Femur (tissue), 1 donor: ENCODE results near the gene GBP2.
"Not testable (repeated sequence)": the region's sequence is repeated elsewhere in the genome, so short reads cannot be mapped to it uniquely, and the experiment has no call there.

Experiments
- DNase-seq: peaks from one replicate; pipeline ENCODE4 v3.0.0-alpha.2; 2017

GBP2 gene

GRCh38 chr1:89125913-89126580 is at the start of gene GBP2:
TSS of gene GBP2 (minus strand) at chr1:89126114. CDS start at chr1:89121966, 4,148 bp downstream.
- no peak for DNase-seq

- DNase-seq, result no peak
Observed at GRCh38 chr1:89174491-89174890, 48.6 kb upstream of the GBP2 start.

GRCh38 chr1:89172468-89173143 is 46.7 kb upstream of the GBP2 start:
- no peak for DNase-seq

- no peak for DNase-seq
Observed at GRCh38 chr1:89171067-89171438, 45.1 kb upstream of the GBP2 start.

GRCh38 chr1:89170170-89171066 is 44.5 kb upstream of the GBP2 start:
- DNase-seq, result no peak

GRCh38 chr1:89169166-89169565 is 43.3 kb upstream of the GBP2 start:
- no peak for DNase-seq

GRCh38 chr1:89167590-89168230 is 41.8 kb upstream of the GBP2 start:
- DNase-seq, result no peak

- DNase-seq, result no peak
Observed at GRCh38 chr1:89166705-89167104, 40.8 kb upstream of the GBP2 start.

- no peak for DNase-seq
Observed at GRCh38 chr1:89165811-89166210, 39.9 kb upstream of the GBP2 start.

GRCh38 chr1:89151047-89151446 is 25.1 kb upstream of the GBP2 start:
- no peak for DNase-seq

- DNase-seq, result no peak
Observed at GRCh38 chr1:89149976-89150375, 24.1 kb upstream of the GBP2 start.

GRCh38 chr1:89149229-89149628 is 23.3 kb upstream of the GBP2 start:
- DNase-seq, result no peak

- DNase-seq, result no peak
Observed at GRCh38 chr1:89147678-89148658, 22.1 kb upstream of the GBP2 start.

GRCh38 chr1:89146721-89147120 is 20.8 kb upstream of the GBP2 start:
- DNase-seq, result no peak

- no peak for DNase-seq
Observed at GRCh38 chr1:89143484-89143883, 17.6 kb upstream of the GBP2 start.

- DNase-seq, result no peak
Observed at GRCh38 chr1:89142160-89142559, 16.2 kb upstream of the GBP2 start.

GRCh38 chr1:89133747-89134146 is 7.8 kb upstream of the GBP2 start:
- DNase-seq, result no peak

GRCh38 chr1:89130716-89131115 is 4.8 kb upstream of the GBP2 start:
- DNase-seq, result no peak

- no peak for DNase-seq
Observed at GRCh38 chr1:89129911-89130310, 4.0 kb upstream of the GBP2 start.

- DNase-seq, result not testable (repeated sequence)
Observed at GRCh38 chr1:89128003-89128458, 2.1 kb upstream of the GBP2 start.
